ENCODE results near the gene PNMA5.

- TF ChIP-seq, protein P1, sequence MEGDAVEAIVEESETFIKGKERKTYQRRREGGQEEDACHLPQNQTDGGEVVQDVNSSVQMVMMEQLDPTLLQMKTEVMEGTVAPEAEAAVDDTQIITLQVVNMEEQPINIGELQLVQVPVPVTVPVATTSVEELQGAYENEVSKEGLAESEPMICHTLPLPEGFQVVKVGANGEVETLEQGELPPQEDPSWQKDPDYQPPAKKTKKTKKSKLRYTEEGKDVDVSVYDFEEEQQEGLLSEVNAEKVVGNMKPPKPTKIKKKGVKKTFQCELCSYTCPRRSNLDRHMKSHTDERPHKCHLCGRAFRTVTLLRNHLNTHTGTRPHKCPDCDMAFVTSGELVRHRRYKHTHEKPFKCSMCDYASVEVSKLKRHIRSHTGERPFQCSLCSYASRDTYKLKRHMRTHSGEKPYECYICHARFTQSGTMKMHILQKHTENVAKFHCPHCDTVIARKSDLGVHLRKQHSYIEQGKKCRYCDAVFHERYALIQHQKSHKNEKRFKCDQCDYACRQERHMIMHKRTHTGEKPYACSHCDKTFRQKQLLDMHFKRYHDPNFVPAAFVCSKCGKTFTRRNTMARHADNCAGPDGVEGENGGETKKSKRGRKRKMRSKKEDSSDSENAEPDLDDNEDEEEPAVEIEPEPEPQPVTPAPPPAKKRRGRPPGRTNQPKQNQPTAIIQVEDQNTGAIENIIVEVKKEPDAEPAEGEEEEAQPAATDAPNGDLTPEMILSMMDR (IDR thresholded peaks at IDR 0.05): no peak
- no peak for TF ChIP-seq EP300 (IDR thresholded peaks at IDR 0.05; ENCODE audit: low read depth)
- TF ChIP-seq POLR2A (IDR thresholded peaks at IDR 0.05): no peak
Observed at GRCh38 chrX:152958047-152958446, 35.9 kb downstream of the PNMA5 start.
